Keratinocyte (primary cell): ENCODE data around the gene GBP7. TPM values are rescaled to one million over a fixed set of nuclear protein-coding genes. Genes with fewer than 3 reads are reported as not detected.

Source experiments
- DNase-seq: peaks from one replicate; pipeline ENCODE4 v3.0.0-alpha.2; 2011; ENCODE audit warnings: low read depth, missing footprints, low spot score
- FAIRE-seq: peaks from 2 replicates; lab custom pipeline; 2011; peaks lifted over from hg19 to GRCh38; lab: Jason Lieb, UNC
- H2AFZ ChIP-seq: 2 replicates; pipeline ENCODE4 v1.6.0; 2012; ENCODE audit warnings: low read length, control low read depth, inconsistent platforms; ENCODE audit not compliant: control insufficient read depth
- H3K27ac ChIP-seq: 2 replicates; pipeline ENCODE4 v1.5.1; 2011; ENCODE audit warnings: low read length; ENCODE audit not compliant: control insufficient read depth, insufficient read depth
- H3K27me3 ChIP-seq: 3 replicates; pipeline ENCODE4 v1.6.0; 2011; ENCODE audit warnings: low read length; ENCODE audit not compliant: control insufficient read depth, insufficient read depth; ENCODE audit errors: extremely low read depth
- H3K36me3 ChIP-seq, 2 experiments: 2 replicates in 1 of 2; 3 replicates in 1 of 2; pipeline ENCODE4 v1.5.1; 2011; ENCODE audit warnings: low read length in 2 of 2, mild to moderate bottlenecking in 1 of 2; ENCODE audit not compliant: control insufficient read depth in 2 of 2, insufficient read depth in 2 of 2; ENCODE audit errors: extremely low read depth in 1 of 2
- H3K4me1 ChIP-seq: 3 replicates; pipeline ENCODE4 v1.5.1; 2011; ENCODE audit warnings: low read length; ENCODE audit not compliant: control insufficient read depth, insufficient read depth; ENCODE audit errors: extremely low read depth
- H3K4me2 ChIP-seq: 3 replicates; pipeline ENCODE4 v1.6.0; 2011; ENCODE audit warnings: low read depth, low read length; ENCODE audit not compliant: control insufficient read depth, insufficient read depth; ENCODE audit errors: extremely low read depth
- H3K4me3 ChIP-seq, 3 experiments: fragments of 200-600 bp in 1 of 3; sonication (generic) in 1 of 3; 2 replicates in 2 of 3; 3 replicates in 1 of 3; pipeline ENCODE4 v1.5.1; 2011 to 2016; ENCODE audit warnings: low read length in 3 of 3, mild to moderate bottlenecking in 3 of 3, control low read depth in 2 of 3, inconsistent platforms in 1 of 3, low read depth in 1 of 3, mixed read lengths in 1 of 3, mixed run types in 1 of 3, moderate library complexity in 1 of 3; ENCODE audit not compliant: control insufficient read depth in 2 of 3, insufficient read depth in 2 of 3; ENCODE audit errors: extremely low read depth in 1 of 3
- H3K79me2 ChIP-seq: 2 replicates; pipeline ENCODE4 v1.6.0; 2012; ENCODE audit warnings: low read length; ENCODE audit not compliant: control insufficient read depth, insufficient read depth
- H3K9ac ChIP-seq: 3 replicates; pipeline ENCODE4 v1.6.0; 2011; ENCODE audit warnings: low read length; ENCODE audit not compliant: control insufficient read depth, insufficient read depth; ENCODE audit errors: extremely low read depth
- H3K9me1 ChIP-seq: 3 replicates; pipeline ENCODE4 v1.6.0; 2011; ENCODE audit warnings: low read length; ENCODE audit not compliant: control insufficient read depth, insufficient read depth; ENCODE audit errors: extremely low read depth
- H3K9me3 ChIP-seq: 2 replicates; pipeline ENCODE4 v1.5.1; 2012; ENCODE audit warnings: low read depth, low read length; ENCODE audit not compliant: control insufficient read depth
- H4K20me1 ChIP-seq: 3 replicates; pipeline ENCODE4 v1.6.0; 2011; ENCODE audit warnings: low read length; ENCODE audit not compliant: control insufficient read depth, insufficient read depth; ENCODE audit errors: extremely low read depth
- EZH2 ChIP-seq: IDR thresholded peaks from one replicate; pipeline ENCODE4 v1.6.1; 2012; ENCODE audit warnings: inconsistent platforms, mild to moderate bottlenecking, low read length, moderate library complexity
- dilution Hi-C: fragments of 300-500 bp; cut with MboI; formaldehyde crosslinking; loops from one replicate; pipeline ENCODE4 v1.7.0; 2020; ENCODE audit warnings: low sequenced_read_pairs; ENCODE audit not compliant: extremely low pct_ligation_motif_present
- polyA plus RNA-seq, 5 experiments: library from polyadenylated mRNA; depleted of rRNA in 3 of 5; stranded (reverse) in 3 of 5; stranded (forward) in 1 of 5; unstranded in 1 of 5; fragments of >200 nt; gene quantifications; 1 replicate in 1 of 5; 2 replicates in 3 of 5; 3 replicates in 1 of 5; pipeline versions ENCODE4 v1.2.1 to v1.2.3, GENCODE V29; 2011 to 2012; ENCODE audit warnings: missing spikeins in 2 of 5, low read depth in 1 of 5, low replicate concordance in 1 of 5
- TF ChIP-seq, protein P1 (sequence below), 3 experiments: IDR thresholded peaks in 1 of 3; conservative IDR thresholded peaks in 1 of 3; optimal IDR thresholded peaks in 1 of 3; 2 replicates in 2 of 3; 3 replicates in 1 of 3; pipeline versions ENCODE3 to v1.5.1; 2011; ENCODE audit warnings: low read length in 3 of 3, mild to moderate bottlenecking in 3 of 3, moderate library complexity in 2 of 3, control low read depth in 1 of 3, inconsistent platforms in 1 of 3; ENCODE audit not compliant: insufficient read depth in 2 of 3; ENCODE audit errors: extremely low read depth in 1 of 3

Gene GBP7
- polyA plus RNA-seq, 1 donor (not counting 4 experiments of a cell fraction or from before 2014, with no cell fraction given) = not detected

DNA sequence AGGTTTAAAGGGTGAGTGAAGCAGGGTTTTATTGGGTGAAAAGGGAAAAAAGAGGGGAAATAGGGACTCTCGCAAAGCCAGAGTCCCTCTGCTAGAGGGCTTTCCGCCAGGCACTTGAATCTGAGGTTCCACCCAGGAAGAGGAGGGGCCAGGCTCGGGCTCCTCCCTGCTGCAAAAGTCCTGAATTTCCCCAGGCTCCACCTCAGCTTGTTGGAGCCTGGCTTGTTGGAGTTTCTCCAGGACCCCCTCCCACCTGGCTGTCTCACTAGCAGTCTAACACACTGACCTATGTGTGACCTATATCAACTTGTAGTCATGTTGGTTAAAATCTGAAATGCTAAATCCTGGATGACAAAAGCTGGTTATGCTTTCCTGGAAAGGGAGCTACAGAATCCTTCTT lies 75.4 kb downstream of the GBP7 start:
- Histone ChIP-seq H3K79me2 (no peaks in the 10 kb centered on the region), H2AFZ (no peak overlapping the region), H3K27me3 (no peaks in the 10 kb centered on the region), H3K9me1 (no peaks in the 10 kb centered on the region), H3K9ac (no peak overlapping the region), H3K4me3 (no peak overlapping the region), H3K4me1 (no peaks in the 10 kb centered on the region), H4K20me1 (no peaks in the 10 kb centered on the region), H3K36me3 (no peaks in the 10 kb centered on the region), H3K9me3 (no peaks in the 10 kb centered on the region), H3K4me2 (no peak overlapping the region), H3K27ac (no peak overlapping the region)
- dilution Hi-C loops = no loop called here
- DNase-seq = no peak
- no peak for FAIRE-seq
- TF ChIP-seq EZH2 = no peak
- TF ChIP-seq, protein P1, sequence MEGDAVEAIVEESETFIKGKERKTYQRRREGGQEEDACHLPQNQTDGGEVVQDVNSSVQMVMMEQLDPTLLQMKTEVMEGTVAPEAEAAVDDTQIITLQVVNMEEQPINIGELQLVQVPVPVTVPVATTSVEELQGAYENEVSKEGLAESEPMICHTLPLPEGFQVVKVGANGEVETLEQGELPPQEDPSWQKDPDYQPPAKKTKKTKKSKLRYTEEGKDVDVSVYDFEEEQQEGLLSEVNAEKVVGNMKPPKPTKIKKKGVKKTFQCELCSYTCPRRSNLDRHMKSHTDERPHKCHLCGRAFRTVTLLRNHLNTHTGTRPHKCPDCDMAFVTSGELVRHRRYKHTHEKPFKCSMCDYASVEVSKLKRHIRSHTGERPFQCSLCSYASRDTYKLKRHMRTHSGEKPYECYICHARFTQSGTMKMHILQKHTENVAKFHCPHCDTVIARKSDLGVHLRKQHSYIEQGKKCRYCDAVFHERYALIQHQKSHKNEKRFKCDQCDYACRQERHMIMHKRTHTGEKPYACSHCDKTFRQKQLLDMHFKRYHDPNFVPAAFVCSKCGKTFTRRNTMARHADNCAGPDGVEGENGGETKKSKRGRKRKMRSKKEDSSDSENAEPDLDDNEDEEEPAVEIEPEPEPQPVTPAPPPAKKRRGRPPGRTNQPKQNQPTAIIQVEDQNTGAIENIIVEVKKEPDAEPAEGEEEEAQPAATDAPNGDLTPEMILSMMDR (optimal IDR thresholded peaks at IDR 0.05 in 1 of 3, IDR thresholded peaks at IDR 0.05 in 1 of 3, conservative IDR thresholded peaks at IDR 0.05 in 1 of 3; ENCODE audit: extremely low read depth in 1 of 3, insufficient read depth in 2 of 3, low read length in 3 of 3) = no peak

DNA sequence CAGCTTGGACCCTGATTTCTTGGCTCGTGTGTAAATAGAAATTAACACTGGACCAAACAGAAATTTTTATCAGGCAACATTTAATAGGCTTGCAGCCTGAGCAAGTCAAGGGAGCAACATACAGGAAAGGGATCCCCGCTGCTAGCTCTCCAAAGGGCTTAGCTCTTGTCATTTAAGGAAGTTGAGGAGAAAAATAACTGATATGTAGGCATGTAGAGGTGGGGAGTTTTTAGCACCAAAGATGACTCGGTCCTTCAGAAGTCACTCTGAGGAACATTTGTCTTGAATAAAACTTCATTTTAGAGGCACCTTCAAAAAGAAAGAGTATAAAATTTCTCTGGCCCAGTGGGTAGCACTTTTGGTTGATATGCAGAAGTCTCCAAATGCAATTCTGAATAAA lies 76.9 kb downstream of the GBP7 start:
- H3K36me3 ChIP-seq = no peaks in the 10 kb centered on the region
- H3K9me1 ChIP-seq = no peaks in the 10 kb centered on the region
- dilution Hi-C loops = no loop called here
- H3K27ac ChIP-seq = no peak overlapping the region
- no peak for TF ChIP-seq EZH2
- TF ChIP-seq, protein P1 (optimal IDR thresholded peaks at IDR 0.05 in 1 of 3, IDR thresholded peaks at IDR 0.05 in 1 of 3, conservative IDR thresholded peaks at IDR 0.05 in 1 of 3; ENCODE audit: extremely low read depth in 1 of 3, insufficient read depth in 2 of 3, low read length in 3 of 3) = no peak
- no peak overlapping the region for H2AFZ ChIP-seq
- FAIRE-seq (no peak), DNase-seq (no peak)
- H3K27me3 ChIP-seq = no peaks in the 10 kb centered on the region
- H4K20me1 ChIP-seq = no peaks in the 10 kb centered on the region
- no peak overlapping the region for H3K4me3 ChIP-seq
- H3K4me2 ChIP-seq = no peak overlapping the region
- H3K4me1 ChIP-seq = no peaks in the 10 kb centered on the region
- no peaks in the 10 kb centered on the region for H3K79me2 ChIP-seq
- no peak overlapping the region for H3K9ac ChIP-seq
- H3K9me3 ChIP-seq = no peaks in the 10 kb centered on the region
